ENCODE data around the gene GSPT2.
A peak's percentile ranks its signal among the peaks of the same experiment; 100 is the strongest.
"Not testable (repeated sequence)": the region's sequence is repeated elsewhere in the genome, so short reads cannot be mapped to it uniquely, and the experiment has no call there.

Gene GSPT2

DNA sequence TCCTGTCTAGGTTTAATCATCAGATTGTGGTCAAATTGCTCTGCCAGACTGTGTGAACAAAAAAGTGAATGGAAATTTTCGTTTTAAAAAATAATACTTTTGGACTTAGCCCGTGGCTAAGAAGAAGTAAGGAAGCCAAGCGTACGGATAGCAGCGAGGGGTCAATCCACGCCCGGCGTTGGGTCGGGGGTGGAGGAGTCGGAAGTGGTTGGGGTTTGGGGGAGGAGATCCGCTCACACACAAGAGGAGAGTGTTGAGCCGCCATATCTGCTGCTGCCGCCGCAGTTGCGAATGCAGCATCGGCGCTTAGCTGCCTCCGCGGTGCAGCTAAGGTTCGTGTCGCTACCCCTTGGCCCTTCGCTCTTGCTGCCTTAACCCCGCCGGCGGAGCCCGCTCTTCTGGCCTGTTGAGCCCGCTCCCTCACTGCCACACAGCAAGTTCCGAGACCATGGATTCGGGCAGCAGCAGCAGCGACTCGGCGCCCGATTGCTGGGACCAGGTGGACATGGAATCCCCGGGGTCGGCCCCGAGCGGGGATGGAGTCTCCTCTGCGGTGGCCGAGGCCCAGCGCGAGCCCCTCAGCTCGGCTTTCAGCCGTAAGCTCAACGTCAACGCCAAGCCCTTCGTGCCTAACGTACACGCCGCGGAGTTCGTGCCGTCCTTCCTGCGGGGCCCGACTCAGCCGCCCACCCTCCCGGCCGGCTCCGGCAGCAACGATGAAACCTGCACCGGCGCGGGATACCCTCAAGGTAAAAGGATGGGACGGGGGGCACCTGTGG is at the start of gene GSPT2:
Gene GSPT2 (plus strand): TSS at position 264 of the 779 bp plus-strand sequence. CDS start 185 bp downstream, at position 449.
- peak; percentile 72 for DNase-seq

DNA sequence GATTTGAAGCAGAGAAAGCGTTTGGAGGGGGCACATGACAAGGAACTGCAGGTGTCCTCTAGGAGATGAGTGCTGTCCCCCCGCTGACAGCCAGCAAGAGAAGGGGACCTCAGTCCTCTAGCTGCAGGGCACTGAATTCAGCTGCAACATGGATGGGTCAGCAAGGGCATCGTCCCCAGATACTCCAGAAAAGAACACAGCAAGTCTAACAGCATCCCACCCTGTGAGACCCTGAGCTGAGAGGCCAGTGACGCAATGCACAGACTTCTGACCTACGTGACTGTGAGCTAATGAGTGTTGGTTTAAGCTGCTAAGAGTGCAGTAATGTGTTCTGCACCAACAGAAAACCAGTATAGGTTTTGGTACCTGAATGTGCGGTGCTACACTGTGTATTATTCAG is 49.0 kb upstream of the GSPT2 start:
- DNase-seq: no peak

- no peak for DNase-seq
Observed at GRCh38 chrX:51697397-51697796, 45.8 kb upstream of the GSPT2 start.

DNA sequence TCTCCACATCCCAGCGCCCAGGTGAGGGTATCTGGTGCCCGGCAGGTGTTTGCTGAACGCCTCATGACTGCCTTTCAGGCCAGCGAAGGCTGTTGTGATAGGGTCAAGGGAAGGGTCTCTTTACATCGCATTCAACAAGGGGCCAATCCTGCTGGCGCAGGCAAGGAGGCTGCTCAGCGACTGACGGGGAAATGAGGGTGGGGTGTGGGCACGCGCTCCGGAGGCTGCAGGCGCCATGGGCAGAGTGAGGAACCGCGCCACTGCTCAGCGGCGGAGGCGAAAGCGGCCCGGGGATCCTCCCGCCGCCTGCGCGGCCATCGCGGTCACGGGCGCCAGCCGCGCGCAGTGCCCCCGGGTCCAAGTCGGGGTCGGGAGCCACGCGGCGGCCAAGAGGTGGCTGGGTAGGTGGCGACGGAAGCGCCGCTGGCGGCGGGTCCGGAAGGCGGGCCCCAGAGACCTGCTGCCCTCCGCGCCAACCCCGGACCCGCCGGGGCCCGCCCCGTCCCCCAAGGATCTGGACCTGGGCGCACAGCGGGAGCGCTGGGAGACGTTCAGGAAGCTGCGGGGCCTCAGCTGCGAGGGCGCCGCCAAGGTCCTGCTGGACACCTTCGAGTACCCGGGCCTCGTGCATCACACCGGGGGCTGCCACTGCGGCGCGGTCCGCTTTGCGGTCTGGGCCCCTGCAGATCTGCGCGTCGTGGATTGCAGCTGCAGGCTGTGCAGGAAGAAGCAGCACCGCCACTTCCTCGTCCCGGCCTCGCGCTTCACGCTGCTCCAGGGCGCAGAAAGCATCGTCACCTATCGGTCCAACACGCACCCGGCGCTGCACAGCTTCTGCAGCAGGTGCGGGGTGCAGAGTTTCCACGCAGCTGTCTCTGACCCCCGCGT is 32.7 kb upstream of the GSPT2 start, which contains the start of gene CENPVL1:
Gene CENPVL1 (plus strand): TSS at position 236 of the 888 bp plus-strand sequence. CDS start 0 bp downstream, at position 236.
- not testable (repeated sequence) for DNase-seq

GRCh38 chrX:51712943-51713647 is 30.1 kb upstream of the GSPT2 start:
- DNase-seq: not testable (repeated sequence)

DNA sequence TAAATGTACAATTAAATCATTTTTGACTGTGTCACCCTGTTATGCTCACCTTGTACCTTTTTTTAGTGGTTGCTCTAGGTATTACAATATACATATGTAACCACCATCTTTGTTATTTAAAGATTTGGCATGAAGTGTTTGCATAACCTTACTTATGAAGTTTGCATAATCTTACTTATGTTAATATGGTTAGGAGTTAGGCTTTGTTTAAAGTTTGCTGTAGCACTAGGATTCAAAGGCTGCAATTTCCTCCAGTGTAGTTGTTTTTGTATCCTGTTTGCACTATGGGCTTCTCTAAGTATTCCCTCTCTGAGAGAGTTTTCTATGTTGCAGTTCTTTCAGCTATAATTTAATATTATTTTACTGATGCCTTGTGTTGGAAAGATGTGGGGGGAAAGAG is 15.0 kb upstream of the GSPT2 start:
- DNase-seq: no peak

GRCh38 chrX:51737091-51737490 is 6.2 kb upstream of the GSPT2 start:
- no peak for DNase-seq

DNA sequence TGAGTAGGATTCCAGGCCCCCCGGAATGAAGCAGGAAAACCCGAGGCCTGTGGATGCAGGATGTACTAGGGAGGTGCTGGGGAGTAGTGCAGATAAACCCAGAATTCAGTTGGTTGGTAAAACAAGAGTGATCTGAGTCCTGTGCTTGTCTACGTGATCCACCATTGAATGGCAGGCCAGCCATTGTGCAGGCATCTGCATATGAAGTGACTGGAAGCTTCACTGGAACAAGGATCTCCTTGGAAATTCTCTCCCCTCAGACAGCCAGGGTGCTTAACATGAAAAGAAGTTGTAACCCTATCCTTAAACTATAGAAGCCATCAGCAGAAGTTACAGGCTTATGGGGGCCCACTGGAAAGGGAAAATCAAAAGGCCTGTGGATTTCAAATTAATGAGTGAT is 656 bp upstream of the GSPT2 start:
- no peak for DNase-seq

GRCh38 chrX:51747671-51748070 is 4.4 kb downstream of the GSPT2 start:
- DNase-seq: no peak

- DNase-seq: no peak
Observed at GRCh38 chrX:51759055-51759839, 16.0 kb downstream of the GSPT2 start.

- DNase-seq: no peak
Observed at GRCh38 chrX:51760657-51761056, 17.4 kb downstream of the GSPT2 start.

DNA sequence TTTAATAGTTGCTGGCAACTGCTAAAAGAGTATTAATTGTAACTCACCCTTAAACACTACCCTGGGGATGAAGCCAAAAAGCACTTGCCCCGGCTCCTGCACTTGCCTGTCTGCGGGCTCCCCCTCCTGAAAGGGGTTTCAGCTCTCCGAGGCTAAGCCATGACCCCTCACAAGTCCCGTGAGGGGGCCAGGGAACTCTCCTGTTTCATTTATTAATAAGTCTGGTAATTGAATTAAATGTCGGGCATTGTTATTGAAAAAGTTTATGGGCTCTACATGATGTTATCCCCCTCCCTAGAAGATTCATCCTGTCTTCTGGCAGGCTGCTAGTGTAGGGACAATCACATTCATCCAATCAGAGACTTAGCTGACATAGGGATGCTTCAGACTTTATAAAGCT is 23.3 kb downstream of the GSPT2 start:
- no peak for DNase-seq

GRCh38 chrX:51776851-51777250 is 33.6 kb downstream of the GSPT2 start:
- no peak for DNase-seq

- DNase-seq: no peak
Observed at GRCh38 chrX:51779306-51779705, 36.1 kb downstream of the GSPT2 start.

DNA sequence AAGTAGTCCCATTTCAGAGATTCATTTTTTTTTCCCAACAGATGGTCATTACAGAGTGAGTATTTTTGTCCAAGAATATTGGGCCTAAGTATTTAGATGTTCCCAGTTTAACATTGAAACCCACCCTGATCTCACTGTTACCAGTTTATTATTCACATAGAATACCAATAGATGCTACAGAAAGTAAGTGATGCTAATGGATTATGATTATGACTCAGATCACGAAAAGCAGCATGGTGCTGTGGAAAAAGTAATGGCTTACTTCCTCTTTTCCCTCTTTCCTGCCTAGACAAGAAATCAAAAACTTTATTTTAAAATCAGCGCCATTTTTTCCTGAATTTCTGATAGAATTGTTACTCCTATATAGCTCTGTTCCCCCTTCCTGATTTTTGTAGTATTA is 51.9 kb downstream of the GSPT2 start:
- no peak for DNase-seq
